ENCODE results near the gene PROM1.

- TF ChIP-seq CTCF (IDR thresholded peaks at IDR 0.05) (no peak), EZH2 (IDR thresholded peaks at IDR 0.05) (no peak)
Observed at GRCh38 chr4:16075061-16075460, 8.8 kb downstream of the PROM1 start.

Data from neural progenitor cell (in vitro differentiated cells).